Measurements from ENCODE around the gene UBAC1.
"Not testable (repeated sequence)": the region's sequence is repeated elsewhere in the genome, so short reads cannot be mapped to it uniquely, and the experiment has no call there.

UBAC1 gene

GRCh38 chr9:135951310-135951709 is 9.9 kb downstream of the UBAC1 start:
- not testable (repeated sequence) for H3K4me2 ChIP-seq (ENCODE audit: low read length); H3K9me3 ChIP-seq (replicated peaks; ENCODE audit: low read length); H3K9ac ChIP-seq (ENCODE audit: low read depth, low read length); H3K27me3 ChIP-seq (ENCODE audit: control insufficient read depth, insufficient read depth, low read length); H3K4me1 ChIP-seq (ENCODE audit: control insufficient read depth, insufficient read depth, low read length); H3K4me3 ChIP-seq (ENCODE audit: low read length)
- H3K36me3 ChIP-seq (ENCODE audit: insufficient read depth, low read length): peaks cover 17% of the 10 kb centered on the region

GRCh38 chr9:135950841-135951240 is 10.3 kb downstream of the UBAC1 start:
- peaks cover 22% of the 10 kb centered on the region for H3K36me3 ChIP-seq (ENCODE audit: insufficient read depth, low read length)
- H3K27me3 ChIP-seq (ENCODE audit: control insufficient read depth, insufficient read depth, low read length); H3K4me1 ChIP-seq (ENCODE audit: control insufficient read depth, insufficient read depth, low read length); H3K4me3 ChIP-seq (ENCODE audit: low read length); H3K9me3 ChIP-seq (replicated peaks; ENCODE audit: low read length); H3K9ac ChIP-seq (ENCODE audit: low read depth, low read length); H3K4me2 ChIP-seq (ENCODE audit: low read length): not testable (repeated sequence)

- H3K4me2 ChIP-seq (ENCODE audit: low read length): no peak overlapping the region
- peaks cover 28% of the 10 kb centered on the region for H3K36me3 ChIP-seq (ENCODE audit: insufficient read depth, low read length)
- H3K9ac ChIP-seq (ENCODE audit: low read depth, low read length): no peak overlapping the region
- no peak overlapping the region for H3K4me3 ChIP-seq (ENCODE audit: low read length)
- peaks cover 5% of the 10 kb centered on the region for H3K4me1 ChIP-seq (ENCODE audit: control insufficient read depth, insufficient read depth, low read length)
- H3K9me3 ChIP-seq (replicated peaks; ENCODE audit: low read length): no peaks in the 10 kb centered on the region
- H3K27me3 ChIP-seq (ENCODE audit: control insufficient read depth, insufficient read depth, low read length): no peaks in the 10 kb centered on the region
Observed at GRCh38 chr9:135950135-135950682, 11.0 kb downstream of the UBAC1 start.

- peaks cover 34% of the 10 kb centered on the region for H3K36me3 ChIP-seq (ENCODE audit: insufficient read depth, low read length)
- H3K9ac ChIP-seq (ENCODE audit: low read depth, low read length): no peak overlapping the region
- no peak overlapping the region for H3K4me3 ChIP-seq (ENCODE audit: low read length)
- H3K4me2 ChIP-seq (ENCODE audit: low read length): no peak overlapping the region
- H3K9me3 ChIP-seq (replicated peaks; ENCODE audit: low read length): no peaks in the 10 kb centered on the region
- H3K4me1 ChIP-seq (ENCODE audit: control insufficient read depth, insufficient read depth, low read length): peaks cover 5% of the 10 kb centered on the region
- no peaks in the 10 kb centered on the region for H3K27me3 ChIP-seq (ENCODE audit: control insufficient read depth, insufficient read depth, low read length)
Observed at GRCh38 chr9:135949501-135950134, 11.6 kb downstream of the UBAC1 start.

- peaks cover 37% of the 10 kb centered on the region for H3K36me3 ChIP-seq (ENCODE audit: insufficient read depth, low read length)
- no peaks in the 10 kb centered on the region for H3K27me3 ChIP-seq (ENCODE audit: control insufficient read depth, insufficient read depth, low read length)
- no peak overlapping the region for H3K4me2 ChIP-seq (ENCODE audit: low read length)
- H3K9ac ChIP-seq (ENCODE audit: low read depth, low read length): no peak overlapping the region
- H3K4me3 ChIP-seq (ENCODE audit: low read length): no peak overlapping the region
- peaks cover 5% of the 10 kb centered on the region for H3K4me1 ChIP-seq (ENCODE audit: control insufficient read depth, insufficient read depth, low read length)
- no peaks in the 10 kb centered on the region for H3K9me3 ChIP-seq (replicated peaks; ENCODE audit: low read length)
Observed at GRCh38 chr9:135948968-135949367, 12.2 kb downstream of the UBAC1 start.

GRCh38 chr9:135948446-135948845 is 12.7 kb downstream of the UBAC1 start:
- Histone ChIP-seq H3K4me1 (ENCODE audit: control insufficient read depth, insufficient read depth, low read length) (peaks cover 5% of the 10 kb centered on the region), H3K9ac (ENCODE audit: low read depth, low read length) (no peak overlapping the region), H3K36me3 (ENCODE audit: insufficient read depth, low read length) (peaks cover 37% of the 10 kb centered on the region), H3K27me3 (ENCODE audit: control insufficient read depth, insufficient read depth, low read length) (no peaks in the 10 kb centered on the region), H3K4me2 (ENCODE audit: low read length) (no peak overlapping the region), H3K4me3 (ENCODE audit: low read length) (no peak overlapping the region), H3K9me3 (replicated peaks; ENCODE audit: low read length) (no peaks in the 10 kb centered on the region)

GRCh38 chr9:135947582-135947981 is 13.6 kb downstream of the UBAC1 start:
- H3K27me3 ChIP-seq (ENCODE audit: control insufficient read depth, insufficient read depth, low read length): no peaks in the 10 kb centered on the region
- H3K4me1 ChIP-seq (ENCODE audit: control insufficient read depth, insufficient read depth, low read length): peaks cover 5% of the 10 kb centered on the region
- no peak overlapping the region for H3K9ac ChIP-seq (ENCODE audit: low read depth, low read length)
- H3K9me3 ChIP-seq (replicated peaks; ENCODE audit: low read length): no peaks in the 10 kb centered on the region
- peaks cover 37% of the 10 kb centered on the region for H3K36me3 ChIP-seq (ENCODE audit: insufficient read depth, low read length)
- H3K4me3 ChIP-seq (ENCODE audit: low read length): no peak overlapping the region
- H3K4me2 ChIP-seq (ENCODE audit: low read length): no peak overlapping the region

GRCh38 chr9:135947105-135947504 is 14.1 kb downstream of the UBAC1 start:
- H3K9ac ChIP-seq (ENCODE audit: low read depth, low read length); H3K4me1 ChIP-seq (ENCODE audit: control insufficient read depth, insufficient read depth, low read length); H3K9me3 ChIP-seq (replicated peaks; ENCODE audit: low read length); H3K4me3 ChIP-seq (ENCODE audit: low read length); H3K4me2 ChIP-seq (ENCODE audit: low read length); H3K27me3 ChIP-seq (ENCODE audit: control insufficient read depth, insufficient read depth, low read length): not testable (repeated sequence)
- H3K36me3 ChIP-seq (ENCODE audit: insufficient read depth, low read length): peaks cover 33% of the 10 kb centered on the region

GRCh38 chr9:135946392-135946994 is 14.7 kb downstream of the UBAC1 start:
- Histone ChIP-seq H3K36me3 (ENCODE audit: insufficient read depth, low read length) (peaks cover 37% of the 10 kb centered on the region), H3K9me3 (replicated peaks; ENCODE audit: low read length) (no peaks in the 10 kb centered on the region), H3K27me3 (ENCODE audit: control insufficient read depth, insufficient read depth, low read length) (no peaks in the 10 kb centered on the region)

GRCh38 chr9:135945969-135946368 is 15.2 kb downstream of the UBAC1 start:
- Histone ChIP-seq H3K4me3 (ENCODE audit: low read length) (no peak overlapping the region), H3K9me3 (replicated peaks; ENCODE audit: low read length) (no peaks in the 10 kb centered on the region), H3K36me3 (ENCODE audit: insufficient read depth, low read length) (peaks cover 37% of the 10 kb centered on the region), H3K4me2 (ENCODE audit: low read length) (no peak overlapping the region), H3K9ac (ENCODE audit: low read depth, low read length) (no peak overlapping the region), H3K4me1 (ENCODE audit: control insufficient read depth, insufficient read depth, low read length) (no peaks in the 10 kb centered on the region), H3K27me3 (ENCODE audit: control insufficient read depth, insufficient read depth, low read length) (no peaks in the 10 kb centered on the region)

More at GRCh38 chr9:135946392-135946994, 14.7 kb downstream of the UBAC1 start:
- Histone ChIP-seq H3K9ac (ENCODE audit: low read depth, low read length) (no peak overlapping the region), H3K4me2 (ENCODE audit: low read length) (no peak overlapping the region), H3K4me1 (ENCODE audit: control insufficient read depth, insufficient read depth, low read length) (no peaks in the 10 kb centered on the region), H3K4me3 (ENCODE audit: low read length) (no peak overlapping the region)

- Histone ChIP-seq H3K4me2 (ENCODE audit: low read length) (no peak overlapping the region), H3K4me1 (ENCODE audit: control insufficient read depth, insufficient read depth, low read length) (no peaks in the 10 kb centered on the region), H3K4me3 (ENCODE audit: low read length) (no peak overlapping the region), H3K9me3 (replicated peaks; ENCODE audit: low read length) (no peaks in the 10 kb centered on the region), H3K27me3 (ENCODE audit: control insufficient read depth, insufficient read depth, low read length) (no peaks in the 10 kb centered on the region), H3K9ac (ENCODE audit: low read depth, low read length) (no peak overlapping the region), H3K36me3 (ENCODE audit: insufficient read depth, low read length) (peaks cover 41% of the 10 kb centered on the region)
Observed at GRCh38 chr9:135944444-135945252, 16.5 kb downstream of the UBAC1 start.
